Measurements from ENCODE around the gene CREB3L1.

The CREB3L1 gene

GRCh38 chr11:46270684-46271083 lies 6.8 kb upstream of the CREB3L1 start:
- no peak for DNase-seq
- in situ Hi-C loops (cut with HindIII; ENCODE audit: low pct_ligation_motif_present, low pct_unique_long_range_greater_than_20kb, low sequenced_read_pairs) = no loop called here

- DNase-seq = no peak
- in situ Hi-C loops (cut with HindIII; ENCODE audit: low pct_ligation_motif_present, low pct_unique_long_range_greater_than_20kb, low sequenced_read_pairs) = no loop called here
Measured at GRCh38 chr11:46271407-46271806, 6.1 kb upstream of the CREB3L1 start.

DNA sequence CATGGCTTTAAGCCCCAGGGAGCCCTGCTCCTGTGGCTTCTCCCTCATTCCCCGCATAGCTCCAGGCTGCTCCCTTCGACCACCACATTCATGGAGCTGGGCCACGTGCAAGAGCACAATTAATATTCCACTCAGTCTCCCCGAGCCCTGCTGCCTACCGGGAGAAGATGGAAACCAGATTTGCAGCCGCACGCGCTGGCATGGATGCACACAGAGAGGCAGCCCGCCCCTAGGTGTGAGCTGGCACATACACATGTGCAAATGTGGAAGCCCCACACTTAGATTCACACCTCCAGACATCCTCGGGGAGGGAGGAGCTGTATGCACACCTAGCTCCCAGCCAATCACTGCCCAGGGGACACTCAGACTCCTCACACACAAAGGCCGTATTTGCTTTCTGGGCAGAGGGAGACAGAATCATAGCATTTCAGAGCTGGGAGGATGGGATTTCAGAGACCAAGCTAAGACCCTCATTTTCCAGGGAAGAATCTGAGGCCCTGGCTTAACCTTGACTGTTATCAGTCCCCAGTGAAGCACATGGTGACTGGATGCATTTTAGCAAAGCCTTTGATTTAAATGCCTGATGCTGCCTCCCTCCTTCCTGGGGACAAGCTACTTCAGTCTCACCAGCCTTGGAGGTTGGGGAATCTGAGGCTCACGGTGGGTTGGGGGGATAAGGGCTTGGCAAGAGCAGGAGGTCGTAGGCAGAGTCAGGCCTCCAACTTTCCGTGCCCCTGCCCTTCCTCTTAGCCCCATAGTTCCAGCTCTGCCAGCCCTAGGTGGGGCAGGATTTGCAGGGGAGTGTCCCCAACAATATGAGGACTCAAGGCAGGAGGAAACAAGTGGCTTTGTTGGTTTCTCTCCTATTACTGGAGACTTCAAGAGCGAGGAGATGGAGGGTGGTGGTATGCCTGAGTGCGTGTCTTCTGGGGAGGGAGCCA lies 5.3 kb upstream of the CREB3L1 start:
- no peak for DNase-seq

DNA sequence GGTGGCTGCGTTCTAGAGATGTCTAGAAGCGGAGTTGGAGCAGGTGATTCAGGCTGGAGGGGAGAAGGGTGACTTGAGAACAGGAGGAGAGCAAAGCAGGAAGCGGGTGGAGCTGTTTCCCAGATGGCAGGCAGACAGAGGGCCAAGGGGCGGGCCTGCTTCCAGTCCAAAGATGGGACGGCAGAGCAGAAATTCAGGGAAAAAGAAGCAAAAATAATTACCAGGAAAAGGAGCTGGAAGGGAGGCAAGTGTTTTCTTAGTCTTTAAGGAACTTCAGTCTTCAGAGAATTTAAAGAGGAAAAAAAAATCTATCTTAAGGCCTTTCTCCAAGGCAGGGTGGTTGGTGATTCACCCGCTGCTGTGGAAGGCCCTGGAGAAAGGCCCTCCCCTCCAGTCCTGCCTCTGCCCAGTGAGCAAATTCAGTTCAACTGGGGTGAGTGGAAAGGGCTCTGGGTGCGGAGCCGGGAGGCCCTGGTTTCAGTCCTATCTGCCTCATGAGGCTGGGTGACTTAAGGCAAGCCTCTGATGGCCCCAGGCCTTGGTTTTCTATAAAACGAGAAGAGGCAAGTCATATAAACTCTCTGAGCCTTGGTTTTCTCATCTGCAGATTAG lies 4.5 kb upstream of the CREB3L1 start:
- DNase-seq = peak; percentile 50
- in situ Hi-C loops (cut with HindIII; ENCODE audit: low pct_ligation_motif_present, low pct_unique_long_range_greater_than_20kb, low sequenced_read_pairs) = no loop called here

More for the DNA sequence above, 5.3 kb upstream of the CREB3L1 start:
- in situ Hi-C loops (cut with HindIII; ENCODE audit: low pct_ligation_motif_present, low pct_unique_long_range_greater_than_20kb, low sequenced_read_pairs) = no loop called here

GRCh38 chr11:46273511-46274205 lies 3.8 kb upstream of the CREB3L1 start:
- in situ Hi-C loops (cut with HindIII; ENCODE audit: low pct_ligation_motif_present, low pct_unique_long_range_greater_than_20kb, low sequenced_read_pairs) = no loop called here
- no peak for DNase-seq

- DNase-seq = no peak
- in situ Hi-C loops (cut with HindIII; ENCODE audit: low pct_ligation_motif_present, low pct_unique_long_range_greater_than_20kb, low sequenced_read_pairs) = no loop called here
Measured at GRCh38 chr11:46275964-46276641, 1.4 kb upstream of the CREB3L1 start.

DNA sequence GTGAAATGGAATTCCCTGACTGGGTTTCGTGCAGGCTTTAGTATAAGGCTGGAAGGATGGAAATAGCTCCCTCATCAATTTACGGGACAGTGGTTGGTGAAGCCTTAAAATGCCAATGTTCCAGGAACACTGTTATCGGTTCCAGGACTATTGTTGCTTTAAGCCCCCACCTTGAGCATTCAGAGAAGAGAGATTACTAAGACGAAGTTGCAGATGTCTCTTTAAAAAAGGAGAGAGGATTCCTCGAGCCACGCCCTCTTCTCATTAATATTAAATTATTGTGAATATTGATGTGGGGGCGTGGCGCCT lies 195 bp upstream of the CREB3L1 start:
- peak; percentile 33 for DNase-seq
- in situ Hi-C loops (cut with HindIII; ENCODE audit: low pct_ligation_motif_present, low pct_unique_long_range_greater_than_20kb, low sequenced_read_pairs) = no loop called here

GRCh38 chr11:46278387-46279125 lies 1.1 kb downstream of the CREB3L1 start:
- DNase-seq = no peak
- in situ Hi-C loops (cut with HindIII; ENCODE audit: low pct_ligation_motif_present, low pct_unique_long_range_greater_than_20kb, low sequenced_read_pairs) = no loop called here

DNA sequence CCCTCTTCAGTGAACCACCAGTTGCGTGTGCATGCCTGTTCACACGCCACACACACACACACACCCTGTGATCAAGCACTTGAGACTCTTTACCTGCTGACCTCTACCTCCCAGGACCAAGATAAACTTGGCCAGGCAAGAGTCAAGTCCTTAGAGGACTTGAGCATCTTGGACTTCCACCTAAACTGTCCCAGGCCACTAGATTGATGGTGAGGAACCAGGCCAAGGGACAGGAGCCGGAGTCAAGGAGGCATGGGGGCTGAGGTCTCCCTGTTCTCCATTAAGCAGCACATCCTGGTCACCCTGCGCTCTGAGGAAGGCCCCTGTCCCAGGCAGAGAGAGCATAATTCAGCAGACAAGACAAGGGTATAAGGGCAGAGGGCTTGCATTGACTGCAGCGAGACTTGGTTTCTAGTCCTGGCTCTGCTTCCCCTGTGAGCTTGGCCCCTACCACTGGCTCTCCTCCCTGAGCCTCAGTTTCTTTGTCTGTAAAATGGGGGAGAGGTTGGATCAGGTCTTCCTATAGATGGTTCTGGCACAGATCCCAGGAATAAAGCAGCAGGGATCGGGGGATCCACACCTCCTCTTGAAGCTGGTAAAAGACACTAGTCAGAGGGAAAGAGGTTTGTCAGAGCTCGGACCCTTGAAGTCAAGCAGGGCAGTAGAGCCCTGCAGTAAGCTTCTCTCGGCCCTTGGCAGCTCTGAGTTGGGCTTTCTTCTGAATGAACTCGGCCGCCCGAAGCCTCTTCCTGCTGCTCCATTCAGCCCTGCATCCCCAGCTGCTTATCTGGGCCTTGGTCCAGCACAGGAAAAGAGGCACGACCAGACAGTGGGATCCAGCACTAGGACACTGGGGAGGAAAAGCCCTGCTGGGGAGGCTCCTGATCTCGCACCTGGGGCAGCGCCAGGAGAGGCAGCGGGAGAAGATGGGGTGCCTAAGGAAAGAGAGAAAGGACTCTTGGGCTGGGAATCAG lies 2.0 kb downstream of the CREB3L1 start:
- DNase-seq = no peak
- in situ Hi-C loops (cut with HindIII; ENCODE audit: low pct_ligation_motif_present, low pct_unique_long_range_greater_than_20kb, low sequenced_read_pairs) = no loop called here

DNA sequence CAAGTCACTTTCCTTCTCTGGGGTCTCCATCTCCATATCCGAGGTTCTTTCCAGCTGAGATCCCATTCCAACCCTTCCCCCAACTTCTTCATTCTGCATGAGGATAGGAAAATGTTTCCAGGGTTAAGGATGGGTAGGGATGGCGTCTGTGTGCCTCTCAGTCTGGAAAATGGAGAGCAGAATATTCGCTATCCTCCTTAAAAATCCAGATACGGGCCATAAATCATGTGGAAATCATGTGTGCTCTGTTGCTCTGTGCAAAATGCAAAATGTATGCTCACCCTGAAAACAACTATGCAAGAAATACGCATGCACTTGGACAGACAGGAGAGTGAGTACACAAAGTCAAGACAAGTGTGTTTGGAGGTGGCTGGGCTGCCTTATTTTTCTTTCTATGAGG lies 3.2 kb downstream of the CREB3L1 start:
- in situ Hi-C loops (cut with HindIII; ENCODE audit: low pct_ligation_motif_present, low pct_unique_long_range_greater_than_20kb, low sequenced_read_pairs) = no loop called here

GRCh38 chr11:46281371-46281831 lies 3.9 kb downstream of the CREB3L1 start:
- in situ Hi-C loops (cut with HindIII; ENCODE audit: low pct_ligation_motif_present, low pct_unique_long_range_greater_than_20kb, low sequenced_read_pairs) = no loop called here
- DNase-seq = no peak

More for the DNA sequence above, 3.2 kb downstream of the CREB3L1 start:
- DNase-seq = no peak

DNA sequence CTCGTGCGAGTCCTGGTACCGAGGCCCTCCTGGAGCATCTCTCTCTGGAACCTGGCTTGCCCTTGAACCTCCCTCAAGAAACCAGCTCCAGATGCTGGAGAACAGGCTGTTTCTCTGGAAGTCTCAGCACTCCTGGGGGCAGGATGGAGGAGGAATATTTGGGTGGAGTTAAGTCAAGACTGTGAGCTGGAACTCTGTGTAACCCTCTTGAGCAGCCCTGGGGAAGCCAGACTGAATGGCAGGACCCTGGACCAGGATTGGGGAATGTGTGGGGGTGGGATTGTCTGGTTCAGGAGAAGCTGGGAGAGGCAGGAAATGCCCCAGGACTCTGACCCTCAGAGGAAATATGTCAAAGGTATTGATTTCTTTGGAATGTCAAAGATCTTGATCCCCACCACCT lies 7.7 kb downstream of the CREB3L1 start:
- in situ Hi-C loops (cut with HindIII; ENCODE audit: low pct_ligation_motif_present, low pct_unique_long_range_greater_than_20kb, low sequenced_read_pairs) = no loop called here
- DNase-seq = no peak

DNA sequence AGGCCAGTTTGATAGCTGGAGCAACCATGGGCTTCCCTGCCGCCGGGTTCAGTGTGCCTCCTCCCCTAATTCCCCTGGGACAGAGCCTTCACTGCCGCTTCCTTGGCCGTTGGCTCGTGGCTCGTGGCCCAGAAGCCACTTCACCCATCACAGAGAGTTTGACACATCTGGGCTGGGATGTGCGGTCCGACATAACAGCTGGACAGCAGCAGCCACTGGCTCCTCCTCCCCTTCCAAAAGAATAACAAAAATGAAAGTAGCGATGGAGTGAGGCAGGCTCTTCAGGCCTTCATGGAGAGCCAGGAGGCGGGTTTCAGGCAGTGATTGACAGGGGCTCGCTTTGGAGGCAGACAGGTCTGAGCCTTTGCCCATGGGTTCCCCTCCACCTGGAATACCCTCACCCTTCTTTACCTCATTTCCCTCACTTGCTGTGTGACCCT lies 8.2 kb downstream of the CREB3L1 start:
- in situ Hi-C loops (cut with HindIII; ENCODE audit: low pct_ligation_motif_present, low pct_unique_long_range_greater_than_20kb, low sequenced_read_pairs) = no loop called here
- no peak for DNase-seq

GRCh38 chr11:46286789-46287188 lies 9.3 kb downstream of the CREB3L1 start:
- in situ Hi-C loops (cut with HindIII; ENCODE audit: low pct_ligation_motif_present, low pct_unique_long_range_greater_than_20kb, low sequenced_read_pairs) = no loop called here
- no peak for DNase-seq

- no peak for DNase-seq
- in situ Hi-C loops (cut with HindIII; ENCODE audit: low pct_ligation_motif_present, low pct_unique_long_range_greater_than_20kb, low sequenced_read_pairs) = no loop called here
Measured at GRCh38 chr11:46288451-46288850, 11.0 kb downstream of the CREB3L1 start.

DNA sequence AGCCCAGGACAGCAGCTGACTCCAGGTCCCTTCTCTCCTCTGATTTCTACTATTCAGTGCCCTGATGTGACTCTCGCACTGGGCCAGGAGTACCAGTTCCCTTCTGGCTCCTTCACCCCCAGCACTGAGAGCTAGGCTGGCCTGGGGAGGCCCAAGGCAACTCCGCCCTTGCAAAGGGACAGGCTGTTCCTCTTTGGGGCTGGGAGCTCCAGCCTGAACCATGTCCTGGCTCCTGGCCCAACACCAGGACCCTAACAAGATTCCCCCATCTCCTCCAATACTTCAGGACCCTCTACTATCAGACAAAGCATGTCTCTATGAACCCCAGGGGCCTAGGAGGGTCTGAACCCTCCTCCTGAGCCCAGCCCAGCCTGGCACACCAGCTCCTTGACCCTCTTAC lies 12.5 kb downstream of the CREB3L1 start:
- in situ Hi-C loops (cut with HindIII; ENCODE audit: low pct_ligation_motif_present, low pct_unique_long_range_greater_than_20kb, low sequenced_read_pairs) = no loop called here
- no peak for DNase-seq

DNA sequence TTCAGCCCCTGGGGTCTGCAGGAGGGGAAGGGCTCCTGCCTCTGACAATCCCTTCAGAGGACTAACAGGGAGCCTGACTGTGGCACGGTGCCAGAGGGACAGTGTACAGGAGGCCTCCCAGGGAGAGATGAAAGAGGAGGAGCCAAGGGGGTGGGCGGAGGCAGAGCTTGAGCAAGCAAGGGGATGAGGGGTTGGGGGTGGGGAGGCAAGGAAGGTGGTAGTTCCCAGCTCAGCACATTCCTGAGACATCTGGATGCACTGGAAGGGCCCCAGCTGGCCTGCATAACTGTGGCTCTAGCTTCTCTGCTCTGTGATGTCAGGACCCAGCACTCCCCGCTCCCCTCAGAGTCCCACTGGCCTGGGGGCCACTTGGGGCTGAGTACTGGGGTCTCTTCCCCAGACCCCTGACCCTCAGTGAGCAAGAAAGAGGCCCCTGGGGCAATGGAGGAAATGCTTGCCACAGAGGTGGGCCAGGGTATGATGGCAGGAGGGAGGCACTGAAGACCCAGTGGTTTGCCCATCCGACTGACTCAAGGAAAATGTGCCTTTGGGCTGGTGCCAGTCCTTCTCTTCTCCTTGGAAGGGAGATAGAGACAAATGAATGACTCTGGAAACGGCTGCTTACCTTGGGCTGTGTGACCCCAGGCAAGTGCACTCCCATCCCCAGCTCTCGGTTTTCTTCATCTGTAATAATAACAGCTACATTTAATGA lies 13.3 kb downstream of the CREB3L1 start:
- in situ Hi-C loops (cut with HindIII; ENCODE audit: low pct_ligation_motif_present, low pct_unique_long_range_greater_than_20kb, low sequenced_read_pairs) = no loop called here
- peak; percentile 89 for DNase-seq
